Measurements from ENCODE around the gene CAMTA2. TPM values are rescaled to one million over a fixed set of nuclear protein-coding genes. Genes with fewer than 3 reads are reported as not detected.

The CAMTA2 gene
- total and polyA plus RNA-seq, 4 donors = 7.8 to 17.6 (median 12.0) TPM

GRCh38 chr17:4994081-4994595 is 6.7 kb upstream of the CAMTA2 start:
- no peaks in the 10 kb centered on the region for H3K27me3 ChIP-seq (ENCODE audit: control insufficient read depth in 4 of 4, insufficient read depth in 4 of 4, low read length in 3 of 4)

GRCh38 chr17:4987767-4988567 is 492 bp upstream of the CAMTA2 start:
- peak overlapping the region in 1 of 2 donors; percentile 62 for H3K9ac ChIP-seq (ENCODE audit: low read depth in 1 of 2, low read length in 2 of 2)
- TF ChIP-seq FOXA2 (IDR thresholded peaks at IDR 0.05) = no peak
- peak; percentile 81 for TF ChIP-seq NR2F2 (IDR thresholded peaks at IDR 0.05)
- no peak for TF ChIP-seq ATF3 (IDR thresholded peaks at IDR 0.05)
- no peak for TF ChIP-seq CTCF (IDR thresholded peaks at IDR 0.05; ENCODE audit: low read depth, low read length, missing input control)
- H3K4me3 ChIP-seq (ENCODE audit: low read depth in 1 of 3, low read length in 3 of 3) = peak overlapping the region; percentile 18 to 84 (median 78)
- 19% methylated on average over 30 of the region's 30 CpGs for WGBS
- H3K36me3 ChIP-seq (ENCODE audit: control insufficient read depth in 4 of 4, insufficient read depth in 3 of 4, low read depth in 1 of 4, low read length in 3 of 4) = peaks cover 0 to 2% (median 2%) of the 10 kb centered on the region in 4 donors
- H3K27ac ChIP-seq (ENCODE audit: low read depth in 1 of 2, low read length in 2 of 2) = peak overlapping the region; percentile 76 to 81
- peaks cover 10 to 21% (median 15%) of the 10 kb centered on the region in 4 donors for H3K4me1 ChIP-seq (ENCODE audit: control insufficient read depth in 4 of 4, insufficient read depth in 4 of 4, low read length in 3 of 4)
- no peak for DNase-seq (ENCODE audit: low spot score)
- no peaks in the 10 kb centered on the region for H3K9me3 ChIP-seq (ENCODE audit: control insufficient read depth in 4 of 4, low read length in 3 of 4)
- no peaks in the 10 kb centered on the region for H3K27me3 ChIP-seq (ENCODE audit: control insufficient read depth in 4 of 4, insufficient read depth in 4 of 4, low read length in 3 of 4)

More at GRCh38 chr17:4994081-4994595, 6.7 kb upstream of the CAMTA2 start:
- Histone ChIP-seq H3K4me3 (ENCODE audit: low read depth in 1 of 3, low read length in 3 of 3) (no peak overlapping the region), H3K9ac (ENCODE audit: low read depth in 1 of 2, low read length in 2 of 2) (no peak overlapping the region), H3K4me1 (ENCODE audit: control insufficient read depth in 4 of 4, insufficient read depth in 4 of 4, low read length in 3 of 4) (peaks cover 3 to 16% (median 11%) of the 10 kb centered on the region in 4 donors), H3K27ac (ENCODE audit: low read depth in 1 of 2, low read length in 2 of 2) (no peak overlapping the region), H3K9me3 (ENCODE audit: control insufficient read depth in 4 of 4, low read length in 3 of 4) (no peaks in the 10 kb centered on the region), H3K36me3 (ENCODE audit: control insufficient read depth in 4 of 4, insufficient read depth in 3 of 4, low read depth in 1 of 4, low read length in 3 of 4) (no peaks in the 10 kb centered on the region)
- DNase-seq (ENCODE audit: low spot score) = no peak
- TF ChIP-seq NR2F2 (IDR thresholded peaks at IDR 0.05) (no peak), HNF4G (IDR thresholded peaks at IDR 0.05) (no peak), SP1 (IDR thresholded peaks at IDR 0.05) (no peak), REST (IDR thresholded peaks at IDR 0.05) (no peak), TAF1 (conservative IDR thresholded peaks at IDR 0.05) (no peak)
- TF ChIP-seq, protein P1, sequence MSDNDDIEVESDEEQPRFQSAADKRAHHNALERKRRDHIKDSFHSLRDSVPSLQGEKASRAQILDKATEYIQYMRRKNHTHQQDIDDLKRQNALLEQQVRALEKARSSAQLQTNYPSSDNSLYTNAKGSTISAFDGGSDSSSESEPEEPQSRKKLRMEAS (IDR thresholded peaks at IDR 0.05) = no peak
- 96% methylated on average over 6 of the region's 6 CpGs for WGBS

- no peak for DNase-seq (ENCODE audit: low spot score)
- peaks cover 10 to 21% (median 15%) of the 10 kb centered on the region in 4 donors for H3K4me1 ChIP-seq (ENCODE audit: control insufficient read depth in 4 of 4, insufficient read depth in 4 of 4, low read length in 3 of 4)
- H3K9me3 ChIP-seq (ENCODE audit: control insufficient read depth in 4 of 4, low read length in 3 of 4) = no peaks in the 10 kb centered on the region
- H3K27ac ChIP-seq (ENCODE audit: low read depth in 1 of 2, low read length in 2 of 2) = peak overlapping the region; percentile 76 to 81
- no peaks in the 10 kb centered on the region for H3K27me3 ChIP-seq (ENCODE audit: control insufficient read depth in 4 of 4, insufficient read depth in 4 of 4, low read length in 3 of 4)
- peaks cover 2 to 13% (median 7%) of the 10 kb centered on the region in 4 donors for H3K36me3 ChIP-seq (ENCODE audit: control insufficient read depth in 4 of 4, insufficient read depth in 3 of 4, low read depth in 1 of 4, low read length in 3 of 4)
- H3K9ac ChIP-seq (ENCODE audit: low read depth in 1 of 2, low read length in 2 of 2) = peak overlapping the region in 1 of 2 donors; percentile 87
- WGBS = 47% methylated on average over 5 of the region's 5 CpGs
- H3K4me3 ChIP-seq (ENCODE audit: low read depth in 1 of 3, low read length in 3 of 3) = peak overlapping the region; percentile 18 to 84 (median 78)
- TF ChIP-seq HNF4G (IDR thresholded peaks at IDR 0.05) (no peak), YY1 (IDR thresholded peaks at IDR 0.05) (no peak), ATF3 (IDR thresholded peaks at IDR 0.05) (no peak), FOXA1 (IDR thresholded peaks at IDR 0.05) (no peak), CTCF (IDR thresholded peaks at IDR 0.05; ENCODE audit: low read depth, low read length, missing input control) (no peak)
- TF ChIP-seq, protein P1 (IDR thresholded peaks at IDR 0.05) = no peak
- TF ChIP-seq, protein P2, sequence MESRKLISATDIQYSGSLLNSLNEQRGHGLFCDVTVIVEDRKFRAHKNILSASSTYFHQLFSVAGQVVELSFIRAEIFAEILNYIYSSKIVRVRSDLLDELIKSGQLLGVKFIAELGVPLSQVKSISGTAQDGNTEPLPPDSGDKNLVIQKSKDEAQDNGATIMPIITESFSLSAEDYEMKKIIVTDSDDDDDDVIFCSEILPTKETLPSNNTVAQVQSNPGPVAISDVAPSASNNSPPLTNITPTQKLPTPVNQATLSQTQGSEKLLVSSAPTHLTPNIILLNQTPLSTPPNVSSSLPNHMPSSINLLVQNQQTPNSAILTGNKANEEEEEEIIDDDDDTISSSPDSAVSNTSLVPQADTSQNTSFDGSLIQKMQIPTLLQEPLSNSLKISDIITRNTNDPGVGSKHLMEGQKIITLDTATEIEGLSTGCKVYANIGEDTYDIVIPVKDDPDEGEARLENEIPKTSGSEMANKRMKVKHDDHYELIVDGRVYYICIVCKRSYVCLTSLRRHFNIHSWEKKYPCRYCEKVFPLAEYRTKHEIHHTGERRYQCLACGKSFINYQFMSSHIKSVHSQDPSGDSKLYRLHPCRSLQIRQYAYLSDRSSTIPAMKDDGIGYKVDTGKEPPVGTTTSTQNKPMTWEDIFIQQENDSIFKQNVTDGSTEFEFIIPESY (IDR thresholded peaks at IDR 0.05) = no peak
Observed at GRCh38 chr17:4986403-4986802, 1.1 kb downstream of the CAMTA2 start.

Measured in liver (tissue), 9 donors.